ENCODE data around the gene RND1.

- TF ChIP-seq NR2C2 (CRISPR knock-in tag; IDR thresholded peaks at IDR 0.05; ENCODE audit: borderline replicate concordance) (no peak), RAD21 (CRISPR knock-in tag; IDR thresholded peaks at IDR 0.05) (no peak), CENPX (CRISPR knock-in tag; IDR thresholded peaks at IDR 0.05) (no peak), U2AF2 (IDR thresholded peaks at IDR 0.05; ENCODE audit: low read depth, low read length) (no peak), RCOR2 (CRISPR knock-in tag; IDR thresholded peaks at IDR 0.05) (no peak), REL (CRISPR knock-in tag; conservative IDR thresholded peaks at IDR 0.05) (no peak), HNRNPH1 (optimal IDR thresholded peaks at IDR 0.05; ENCODE audit: low read depth, low read length) (no peak), ZNF703 (CRISPR knock-in tag; IDR thresholded peaks at IDR 0.05; ENCODE audit: borderline replicate concordance) (no peak), POLR2A (IDR thresholded peaks at IDR 0.05; ENCODE audit: insufficient read depth in 1 of 2, low read depth in 2 of 2, low read length in 2 of 2) (no peak), ZNF264 (CRISPR knock-in tag; IDR thresholded peaks at IDR 0.05) (no peak), ARNT (IDR thresholded peaks at IDR 0.05) (no peak)
- TF ChIP-seq, protein P1, sequence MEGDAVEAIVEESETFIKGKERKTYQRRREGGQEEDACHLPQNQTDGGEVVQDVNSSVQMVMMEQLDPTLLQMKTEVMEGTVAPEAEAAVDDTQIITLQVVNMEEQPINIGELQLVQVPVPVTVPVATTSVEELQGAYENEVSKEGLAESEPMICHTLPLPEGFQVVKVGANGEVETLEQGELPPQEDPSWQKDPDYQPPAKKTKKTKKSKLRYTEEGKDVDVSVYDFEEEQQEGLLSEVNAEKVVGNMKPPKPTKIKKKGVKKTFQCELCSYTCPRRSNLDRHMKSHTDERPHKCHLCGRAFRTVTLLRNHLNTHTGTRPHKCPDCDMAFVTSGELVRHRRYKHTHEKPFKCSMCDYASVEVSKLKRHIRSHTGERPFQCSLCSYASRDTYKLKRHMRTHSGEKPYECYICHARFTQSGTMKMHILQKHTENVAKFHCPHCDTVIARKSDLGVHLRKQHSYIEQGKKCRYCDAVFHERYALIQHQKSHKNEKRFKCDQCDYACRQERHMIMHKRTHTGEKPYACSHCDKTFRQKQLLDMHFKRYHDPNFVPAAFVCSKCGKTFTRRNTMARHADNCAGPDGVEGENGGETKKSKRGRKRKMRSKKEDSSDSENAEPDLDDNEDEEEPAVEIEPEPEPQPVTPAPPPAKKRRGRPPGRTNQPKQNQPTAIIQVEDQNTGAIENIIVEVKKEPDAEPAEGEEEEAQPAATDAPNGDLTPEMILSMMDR (CRISPR knock-in tag; IDR thresholded peaks at IDR 0.05): no peak
- TF ChIP-seq, protein P2, sequence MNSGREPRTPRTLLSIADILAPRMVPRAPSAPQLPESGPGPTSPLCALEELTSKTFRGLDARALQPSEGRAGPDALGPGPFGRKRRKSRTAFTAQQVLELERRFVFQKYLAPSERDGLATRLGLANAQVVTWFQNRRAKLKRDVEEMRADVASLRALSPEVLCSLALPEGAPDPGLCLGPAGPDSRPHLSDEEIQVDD (CRISPR knock-in tag; IDR thresholded peaks at IDR 0.05; ENCODE audit: borderline replicate concordance): no peak
Observed at GRCh38 chr12:48880647-48881046, 15.0 kb upstream of the RND1 start.

Data from HepG2 (cell line).